HAP-1 (cell line): Measurements from ENCODE around the gene TUBB2A.
"Not testable (repeated sequence)": the region's sequence is repeated elsewhere in the genome, so short reads cannot be mapped to it uniquely, and the experiment has no call there.

Source experiments
- DNase-seq, 2 experiments: peaks; one replicate each; pipeline ENCODE4 v3.0.0-alpha.2; 2016 to 2020; ENCODE audit warnings: low spot score in 2 of 2
- H3K27me3 ChIP-seq: fragments of 250-450 bp; sonication (Bioruptor Pico); 2 replicates; pipeline ENCODE4 v1.5.1; 2020; ENCODE audit warnings: low read depth, mild to moderate bottlenecking, moderate library complexity
- H3K36me3 ChIP-seq: fragments of 250-450 bp; sonication (Bioruptor Pico); replicated peaks from 2 replicates; pipeline ENCODE4 v1.5.1; 2020; ENCODE audit warnings: mild to moderate bottlenecking
- H3K4me1 ChIP-seq: fragments of 250-450 bp; sonication (Bioruptor Pico); 2 replicates; pipeline ENCODE4 v1.5.1; 2020; ENCODE audit warnings: mild to moderate bottlenecking
- H3K4me3 ChIP-seq: fragments of 250-450 bp; sonication (Bioruptor Pico); 2 replicates; pipeline ENCODE4 v1.5.1; 2020; ENCODE audit warnings: mild to moderate bottlenecking, moderate library complexity
- H3K9me3 ChIP-seq: fragments of 250-450 bp; sonication (Bioruptor Pico); 2 replicates; pipeline ENCODE4 v1.5.1; 2020; ENCODE audit warnings: mild to moderate bottlenecking, moderate library complexity
- in situ Hi-C: fragments of 300-500 bp; cut with MboI; formaldehyde crosslinking; loops from 3 replicates; pipeline ENCODE4 v1.14.3; 2020; ENCODE audit warnings: low sequenced_read_pairs, inconsistent platforms, mixed read lengths

The TUBB2A gene

GRCh38 chr6:3157131-3157933 is at the start of gene TUBB2A:
TSS of gene TUBB2A (minus strand) at chr6:3157544. CDS start at chr6:3157463, 81 bp downstream.
- Histone ChIP-seq H3K9me3 (peaks cover 2% of the 10 kb centered on the region; the same call in 1 of the 2 replicates), H3K36me3 (peaks cover 21% of the 10 kb centered on the region), H3K4me3 (peak within 1 kb of the TSS; percentile 64), H3K27me3 (no peaks in the 10 kb centered on the region), H3K4me1 (peaks cover 19% of the 10 kb centered on the region)
- DNase-seq, result peak; percentile 50 to 90
- in situ Hi-C loops, result no loop called here

- no peaks in the 10 kb centered on the region for H3K36me3 ChIP-seq
- H3K27me3 ChIP-seq, result no peaks in the 10 kb centered on the region
- no peak for DNase-seq
Measured at GRCh38 chr6:3206339-3207015, 49.1 kb upstream of the TUBB2A start.

GRCh38 chr6:3205913-3206312 is 48.6 kb upstream of the TUBB2A start:
- Histone ChIP-seq H3K9me3 (no peaks in the 10 kb centered on the region), H3K36me3 (no peaks in the 10 kb centered on the region), H3K4me3 (no peak overlapping the region), H3K4me1 (peaks cover 6% of the 10 kb centered on the region), H3K27me3 (no peaks in the 10 kb centered on the region)
- in situ Hi-C loops, result no loop called here
- DNase-seq, result no peak

More at GRCh38 chr6:3206339-3207015, 49.1 kb upstream of the TUBB2A start:
- Histone ChIP-seq H3K4me3 (no peak overlapping the region), H3K4me1 (peaks cover 6% of the 10 kb centered on the region), H3K9me3 (no peaks in the 10 kb centered on the region)
- in situ Hi-C loops, result no loop called here

GRCh38 chr6:3204921-3205320 is 47.6 kb upstream of the TUBB2A start:
- H3K27me3 ChIP-seq, result no peaks in the 10 kb centered on the region
- no peaks in the 10 kb centered on the region for H3K9me3 ChIP-seq
- DNase-seq, result no peak
- H3K4me3 ChIP-seq, result no peak overlapping the region
- H3K4me1 ChIP-seq, result peaks cover 6% of the 10 kb centered on the region
- H3K36me3 ChIP-seq, result no peaks in the 10 kb centered on the region
- in situ Hi-C loops, result no loop called here

GRCh38 chr6:3202999-3203696 is 45.8 kb upstream of the TUBB2A start:
- Histone ChIP-seq H3K4me3 (no peak overlapping the region), H3K9me3 (no peaks in the 10 kb centered on the region), H3K4me1 (peaks cover 4% of the 10 kb centered on the region), H3K36me3 (no peaks in the 10 kb centered on the region), H3K27me3 (no peaks in the 10 kb centered on the region)
- no peak for DNase-seq
- in situ Hi-C loops, result no loop called here

GRCh38 chr6:3201388-3201787 is 44.0 kb upstream of the TUBB2A start:
- Histone ChIP-seq H3K9me3 (no peaks in the 10 kb centered on the region), H3K27me3 (no peaks in the 10 kb centered on the region), H3K4me1 (peaks cover 1% of the 10 kb centered on the region), H3K4me3 (no peak overlapping the region), H3K36me3 (no peaks in the 10 kb centered on the region)
- in situ Hi-C loops, result no loop called here
- DNase-seq, result no peak

- in situ Hi-C loops, result no loop called here
- H3K4me3 ChIP-seq, result no peak overlapping the region
Measured at GRCh38 chr6:3200682-3201081, 43.3 kb upstream of the TUBB2A start.

GRCh38 chr6:3199382-3199781 is 42.0 kb upstream of the TUBB2A start:
- Histone ChIP-seq H3K4me1 (peaks cover 7% of the 10 kb centered on the region), H3K9me3 (no peaks in the 10 kb centered on the region), H3K27me3 (no peaks in the 10 kb centered on the region), H3K4me3 (no peak overlapping the region), H3K36me3 (no peaks in the 10 kb centered on the region)
- in situ Hi-C loops, result no loop called here
- DNase-seq, result no peak

More at GRCh38 chr6:3200682-3201081, 43.3 kb upstream of the TUBB2A start:
- Histone ChIP-seq H3K4me1 (no peaks in the 10 kb centered on the region), H3K27me3 (no peaks in the 10 kb centered on the region), H3K36me3 (no peaks in the 10 kb centered on the region), H3K9me3 (no peaks in the 10 kb centered on the region)
- DNase-seq, result no peak

- DNase-seq, in situ Hi-C loops: not testable (repeated sequence)
Measured at GRCh38 chr6:3197734-3198133, 40.4 kb upstream of the TUBB2A start.

GRCh38 chr6:3196770-3197169 is 39.4 kb upstream of the TUBB2A start:
- Histone ChIP-seq H3K4me3 (no peak overlapping the region), H3K27me3 (no peaks in the 10 kb centered on the region), H3K4me1 (peaks cover 8% of the 10 kb centered on the region), H3K9me3 (no peaks in the 10 kb centered on the region), H3K36me3 (no peaks in the 10 kb centered on the region)
- DNase-seq, result no peak
- in situ Hi-C loops, result no loop called here

More at GRCh38 chr6:3197734-3198133, 40.4 kb upstream of the TUBB2A start:
- not testable (repeated sequence) for H3K27me3 ChIP-seq, H3K9me3 ChIP-seq, H3K36me3 ChIP-seq, H3K4me3 ChIP-seq, H3K4me1 ChIP-seq

- H3K27me3 ChIP-seq, result no peaks in the 10 kb centered on the region
- H3K4me1 ChIP-seq, result peaks cover 8% of the 10 kb centered on the region
- H3K9me3 ChIP-seq, result no peaks in the 10 kb centered on the region
- H3K4me3 ChIP-seq, result no peak overlapping the region
- in situ Hi-C loops, result no loop called here
- H3K36me3 ChIP-seq, result no peaks in the 10 kb centered on the region
- DNase-seq, result peak in 1 of 2 experiments; percentile 51
Measured at GRCh38 chr6:3195695-3196497, 38.6 kb upstream of the TUBB2A start.

GRCh38 chr6:3195420-3195694 is 38.0 kb upstream of the TUBB2A start:
- in situ Hi-C loops, result no loop called here
- Histone ChIP-seq H3K4me1 (peaks cover 8% of the 10 kb centered on the region), H3K4me3 (no peak overlapping the region), H3K36me3 (no peaks in the 10 kb centered on the region), H3K9me3 (no peaks in the 10 kb centered on the region), H3K27me3 (no peaks in the 10 kb centered on the region)
- no peak for DNase-seq
